ENCODE measurements around the gene THADA. TPM values are rescaled to one million over a fixed set of nuclear protein-coding genes. Genes with fewer than 3 reads are reported as not detected.
A peak's percentile ranks its signal among the peaks of the same experiment; 100 is the strongest.
"Not testable (repeated sequence)": the region's sequence is repeated elsewhere in the genome, so short reads cannot be mapped to it uniquely, and the experiment has no call there.

THADA gene
- total RNA-seq, 2 donors from 2014 or later = 36.3 to 36.9 TPM

- Mint-ChIP-seq H3K9me3 (peaks cover 4% of the 10 kb centered on the region), H3K36me3 (ENCODE audit: low read depth) (peaks cover 41% of the 10 kb centered on the region), H3K27me3 (no peaks in the 10 kb centered on the region), H3K4me3 (no peak overlapping the region), H3K4me1 (peaks cover 5% of the 10 kb centered on the region), H3K27ac (no peak overlapping the region)
- ATAC-seq (replicated peaks) = no peak
Measured at GRCh38 chr2:43452318-43452731, 143.5 kb downstream of the THADA start.

- Mint-ChIP-seq H3K4me1 (peaks cover 5% of the 10 kb centered on the region), H3K27ac (no peak overlapping the region), H3K4me3 (no peak overlapping the region), H3K36me3 (ENCODE audit: low read depth) (peaks cover 55% of the 10 kb centered on the region), H3K27me3 (no peaks in the 10 kb centered on the region), H3K9me3 (peaks cover 4% of the 10 kb centered on the region)
- no peak for ATAC-seq (replicated peaks)
Measured at GRCh38 chr2:43450617-43451016, 145.2 kb downstream of the THADA start.

- peaks cover 53% of the 10 kb centered on the region for H3K36me3 Mint-ChIP-seq (ENCODE audit: low read depth)
- no peak for ATAC-seq (replicated peaks)
- H3K4me1 Mint-ChIP-seq = peaks cover 5% of the 10 kb centered on the region
- H3K27ac Mint-ChIP-seq = peak overlapping the region; percentile 32
- no peak overlapping the region for H3K4me3 Mint-ChIP-seq
- H3K27me3 Mint-ChIP-seq = no peaks in the 10 kb centered on the region
- H3K9me3 Mint-ChIP-seq = peaks cover 4% of the 10 kb centered on the region
Measured at GRCh38 chr2:43448822-43449110, 147.1 kb downstream of the THADA start.

- no peaks in the 10 kb centered on the region for H3K27me3 Mint-ChIP-seq
- H3K36me3 Mint-ChIP-seq (ENCODE audit: low read depth) = peaks cover 52% of the 10 kb centered on the region
- H3K4me3 Mint-ChIP-seq = no peak overlapping the region
- ATAC-seq (replicated peaks) = no peak
- H3K9me3 Mint-ChIP-seq = peaks cover 4% of the 10 kb centered on the region
- peak overlapping the region; percentile 32 for H3K27ac Mint-ChIP-seq
- peaks cover 5% of the 10 kb centered on the region for H3K4me1 Mint-ChIP-seq
Measured at GRCh38 chr2:43448011-43448821, 147.6 kb downstream of the THADA start.

GRCh38 chr2:43446755-43447154 lies 149.1 kb downstream of the THADA start:
- H3K9me3 Mint-ChIP-seq; H3K27me3 Mint-ChIP-seq; H3K4me3 Mint-ChIP-seq; H3K27ac Mint-ChIP-seq; ATAC-seq (replicated peaks); H3K4me1 Mint-ChIP-seq: not testable (repeated sequence)
- peaks cover 42% of the 10 kb centered on the region for H3K36me3 Mint-ChIP-seq (ENCODE audit: low read depth)

- no peak overlapping the region for H3K27ac Mint-ChIP-seq
- H3K36me3 Mint-ChIP-seq (ENCODE audit: low read depth) = peaks cover 34% of the 10 kb centered on the region
- no peaks in the 10 kb centered on the region for H3K27me3 Mint-ChIP-seq
- H3K4me3 Mint-ChIP-seq = no peak overlapping the region
- no peak for ATAC-seq (replicated peaks)
- peaks cover 4% of the 10 kb centered on the region for H3K9me3 Mint-ChIP-seq
- peaks cover 5% of the 10 kb centered on the region for H3K4me1 Mint-ChIP-seq
Measured at GRCh38 chr2:43445781-43446180, 150.1 kb downstream of the THADA start.

GRCh38 chr2:43444989-43445645 lies 150.7 kb downstream of the THADA start:
- Mint-ChIP-seq H3K27ac (no peak overlapping the region), H3K27me3 (no peaks in the 10 kb centered on the region), H3K4me1 (peaks cover 5% of the 10 kb centered on the region), H3K36me3 (ENCODE audit: low read depth) (peaks cover 34% of the 10 kb centered on the region), H3K9me3 (peaks cover 4% of the 10 kb centered on the region), H3K4me3 (no peak overlapping the region)
- no peak for ATAC-seq (replicated peaks)

- no peak overlapping the region for H3K4me3 Mint-ChIP-seq
- no peak overlapping the region for H3K27ac Mint-ChIP-seq
- peaks cover 7% of the 10 kb centered on the region for H3K4me1 Mint-ChIP-seq
- no peaks in the 10 kb centered on the region for H3K27me3 Mint-ChIP-seq
- ATAC-seq (replicated peaks) = no peak
- H3K9me3 Mint-ChIP-seq = no peaks in the 10 kb centered on the region
- H3K36me3 Mint-ChIP-seq (ENCODE audit: low read depth) = peaks cover 23% of the 10 kb centered on the region
Measured at GRCh38 chr2:43443282-43443681, 152.6 kb downstream of the THADA start.

GRCh38 chr2:43441195-43441594 lies 154.6 kb downstream of the THADA start:
- H3K27ac Mint-ChIP-seq = no peak overlapping the region
- peaks cover 7% of the 10 kb centered on the region for H3K4me1 Mint-ChIP-seq
- no peaks in the 10 kb centered on the region for H3K9me3 Mint-ChIP-seq
- H3K4me3 Mint-ChIP-seq = no peak overlapping the region
- H3K27me3 Mint-ChIP-seq = no peaks in the 10 kb centered on the region
- H3K36me3 Mint-ChIP-seq (ENCODE audit: low read depth) = peaks cover 15% of the 10 kb centered on the region
- no peak for ATAC-seq (replicated peaks)

GRCh38 chr2:43438858-43439655 lies 156.8 kb downstream of the THADA start:
- Mint-ChIP-seq H3K4me1 (peaks cover 7% of the 10 kb centered on the region), H3K27ac (peak overlapping the region; percentile 50), H3K27me3 (no peaks in the 10 kb centered on the region), H3K36me3 (ENCODE audit: low read depth) (peaks cover 4% of the 10 kb centered on the region), H3K4me3 (no peak overlapping the region), H3K9me3 (no peaks in the 10 kb centered on the region)
- ATAC-seq (replicated peaks) = peak; percentile 35

GRCh38 chr2:43438342-43438741 lies 157.5 kb downstream of the THADA start:
- H3K36me3 Mint-ChIP-seq (ENCODE audit: low read depth) = peaks cover 4% of the 10 kb centered on the region
- no peaks in the 10 kb centered on the region for H3K27me3 Mint-ChIP-seq
- H3K27ac Mint-ChIP-seq = no peak overlapping the region
- peaks cover 7% of the 10 kb centered on the region for H3K4me1 Mint-ChIP-seq
- H3K9me3 Mint-ChIP-seq = no peaks in the 10 kb centered on the region
- no peak for ATAC-seq (replicated peaks)
- no peak overlapping the region for H3K4me3 Mint-ChIP-seq

GRCh38 chr2:43437363-43437762 lies 158.5 kb downstream of the THADA start:
- ATAC-seq (replicated peaks) = no peak
- no peaks in the 10 kb centered on the region for H3K9me3 Mint-ChIP-seq
- H3K4me3 Mint-ChIP-seq = no peak overlapping the region
- H3K27ac Mint-ChIP-seq = no peak overlapping the region
- H3K36me3 Mint-ChIP-seq (ENCODE audit: low read depth) = peaks cover 4% of the 10 kb centered on the region
- no peaks in the 10 kb centered on the region for H3K27me3 Mint-ChIP-seq
- H3K4me1 Mint-ChIP-seq = peaks cover 7% of the 10 kb centered on the region

GRCh38 chr2:43436431-43436830 lies 159.4 kb downstream of the THADA start:
- ATAC-seq (replicated peaks) = no peak
- no peaks in the 10 kb centered on the region for H3K27me3 Mint-ChIP-seq
- peaks cover 7% of the 10 kb centered on the region for H3K4me1 Mint-ChIP-seq
- peaks cover 4% of the 10 kb centered on the region for H3K36me3 Mint-ChIP-seq (ENCODE audit: low read depth)
- H3K27ac Mint-ChIP-seq = no peak overlapping the region
- no peaks in the 10 kb centered on the region for H3K9me3 Mint-ChIP-seq
- H3K4me3 Mint-ChIP-seq = no peak overlapping the region

- no peak for ATAC-seq (replicated peaks)
- Mint-ChIP-seq H3K36me3 (ENCODE audit: low read depth) (peaks cover 9% of the 10 kb centered on the region), H3K27me3 (no peaks in the 10 kb centered on the region), H3K9me3 (no peaks in the 10 kb centered on the region), H3K4me1 (peaks cover 7% of the 10 kb centered on the region), H3K27ac (no peak overlapping the region), H3K4me3 (no peak overlapping the region)
Measured at GRCh38 chr2:43435746-43436145, 160.1 kb downstream of the THADA start.

- Mint-ChIP-seq H3K9me3 (no peaks in the 10 kb centered on the region), H3K36me3 (ENCODE audit: low read depth) (peaks cover 34% of the 10 kb centered on the region), H3K27ac (no peak overlapping the region), H3K27me3 (no peaks in the 10 kb centered on the region), H3K4me3 (no peak overlapping the region), H3K4me1 (peaks cover 11% of the 10 kb centered on the region)
- ATAC-seq (replicated peaks) = no peak
Measured at GRCh38 chr2:43430489-43430888, 165.3 kb downstream of the THADA start.
